Natural killer cell treated with Interleukin-12 subunit alpha and Interleukin-12 subunit beta and Interleukin-15 and Interleukin-18, amount 100 ng/mL, for 72 hours (primary cell): ENCODE results near the gene GAGE2A. TPM values are rescaled to one million over a fixed set of nuclear protein-coding genes. Genes with fewer than 3 reads are reported as not detected.
A peak's percentile ranks its signal among the peaks of the same experiment; 100 is the strongest.

Experiments
- ATAC-seq, 2 donors: fragments of 150-1000 bp; cut with Tn5 transposase in 1 of 2; sonication (Bioruptor Pico), chemical (Tn5 transposase) in 1 of 2; 2 replicates each; pipeline ENCODE4 v1.10.0; 2021
- DNase-seq: peaks from one replicate; pipeline ENCODE4 v3.0.0; 2022; ENCODE audit warnings: low spot score
- H3K27ac Mint-ChIP-seq, 2 donors: 1 replicate in 1 of 2; 2 replicates in 1 of 2; pipeline ENCODE4 v1.8.0; 2022; ENCODE audit warnings: mixed read lengths in 2 of 2, mild to moderate bottlenecking in 1 of 2, moderate library complexity in 1 of 2
- H3K27me3 Mint-ChIP-seq, 2 donors: 1 replicate in 1 of 2; 2 replicates in 1 of 2; pipeline ENCODE4 v1.8.0; 2022; ENCODE audit warnings: mixed read lengths in 2 of 2
- H3K36me3 Mint-ChIP-seq: one replicate; pipeline ENCODE4 v1.8.0; 2022; ENCODE audit warnings: mixed read lengths
- H3K4me1 Mint-ChIP-seq, 2 donors: 1 replicate in 1 of 2; 2 replicates in 1 of 2; pipeline ENCODE4 v1.8.0; 2022; ENCODE audit warnings: low read depth in 2 of 2, mixed read lengths in 2 of 2, mild to moderate bottlenecking in 1 of 2
- H3K4me3 Mint-ChIP-seq: one replicate; pipeline ENCODE4 v1.8.0; 2022; ENCODE audit warnings: mixed read lengths
- H3K9me3 Mint-ChIP-seq: 2 replicates; pipeline ENCODE4 v1.8.0; 2022; ENCODE audit warnings: mixed read lengths
- total RNA-seq, 2 donors: library from RNA; stranded (reverse); gene quantifications; one replicate each; pipeline ENCODE4 v1.2.3, GENCODE V29; 2022

Gene GAGE2A
- total RNA-seq, 2 donors from 2014 or later = not detected

GRCh38 chrX:49627086-49627777 is 37.9 kb downstream of the GAGE2A start:
- Mint-ChIP-seq H3K36me3 (no peaks in the 10 kb centered on the region), H3K27ac (no peak overlapping the region)

GRCh38 chrX:49644991-49645637 is 55.8 kb downstream of the GAGE2A start:
- no peaks in the 10 kb centered on the region for H3K4me1 Mint-ChIP-seq
- peak in 1 of 2 donors; percentile 59 for ATAC-seq
- DNase-seq = no peak
- H3K9me3 Mint-ChIP-seq = no peaks in the 10 kb centered on the region
- H3K27me3 Mint-ChIP-seq = peaks cover 4 to 24% of the 10 kb centered on the region in 2 donors
- no peak overlapping the region for H3K4me3 Mint-ChIP-seq
- H3K27ac Mint-ChIP-seq = no peak overlapping the region
- no peaks in the 10 kb centered on the region for H3K36me3 Mint-ChIP-seq

More at GRCh38 chrX:49627086-49627777, 37.9 kb downstream of the GAGE2A start:
- Mint-ChIP-seq H3K9me3 (no peaks in the 10 kb centered on the region), H3K27me3 (peaks cover 0 to 13% of the 10 kb centered on the region in 2 donors), H3K4me1 (peaks cover 0 to 3% of the 10 kb centered on the region in 2 donors), H3K4me3 (no peak overlapping the region)
- DNase-seq = no peak
- ATAC-seq = peak in 1 of 2 donors; percentile 43

Other genes with a start within 250 kb of the GAGE2A start
- not detected for gene GAGE12C, start 57.3 kb upstream of the GAGE2A start, total RNA-seq
- gene GAGE12D, start 47.8 kb upstream of the GAGE2A start, total RNA-seq = not detected
- not detected for gene GAGE12E, start 38.2 kb upstream of the GAGE2A start, total RNA-seq
- not detected for gene GAGE12F, start 28.7 kb upstream of the GAGE2A start, total RNA-seq
- not detected for gene GAGE12G, start 19.1 kb upstream of the GAGE2A start, total RNA-seq
- not detected for gene GAGE12H, start 9.5 kb upstream of the GAGE2A start, total RNA-seq
- not detected for gene GAGE1, start 9.5 kb downstream of the GAGE2A start, total RNA-seq
- gene PAGE1, start 106.5 kb downstream of the GAGE2A start, total RNA-seq = not detected
- gene PAGE4, start 239.8 kb downstream of the GAGE2A start, total RNA-seq = not detected